ENCODE measurements around the gene HOXC4.

- TF ChIP-seq EZH2phosphoT487 (IDR thresholded peaks at IDR 0.05; ENCODE audit: insufficient read depth, low read depth) (no peak), EZH2 (IDR thresholded peaks at IDR 0.05; ENCODE audit: insufficient read depth, poor library complexity, severe bottlenecking) (no peak)
Observed at GRCh38 chr12:54027442-54027786, 26.2 kb upstream of the HOXC4 start.

Data from GM23248 (cell line).